HEK293 (cell line): Measurements from ENCODE around the gene PFN2.

Experiments used
- OVOL3 ChIP-seq: fragments of 450-650 bp; formaldehyde crosslinking; IDR thresholded peaks from 2 replicates; pipeline ENCODE4 v1.5.1; 2016; ENCODE audit warnings: missing biosample characterization, missing genetic modification characterization
- RBAK ChIP-seq: fragments of 450-650 bp; formaldehyde crosslinking; IDR thresholded peaks from 2 replicates; pipeline ENCODE4 v1.5.1; 2016; ENCODE audit warnings: missing biosample characterization, missing genetic modification characterization
- SP2 ChIP-seq: fragments of 450-650 bp; formaldehyde crosslinking; IDR thresholded peaks from 2 replicates; pipeline ENCODE4 v1.5.1; 2016; ENCODE audit warnings: missing biosample characterization, missing genetic modification characterization
- ZBTB21 ChIP-seq: fragments of 450-650 bp; formaldehyde crosslinking; IDR thresholded peaks from 2 replicates; pipeline ENCODE4 v1.5.1; 2017; ENCODE audit warnings: missing biosample characterization, missing genetic modification characterization
- ZNF148 ChIP-seq: fragments of 450-650 bp; formaldehyde crosslinking; IDR thresholded peaks from 2 replicates; pipeline ENCODE4 v1.5.0; 2017; ENCODE audit warnings: missing biosample characterization, missing genetic modification characterization, borderline replicate concordance
- ZNF274 ChIP-seq, 2 experiments: fragments of 200-500 bp in 1 of 2; fragments of 450-650 bp in 1 of 2; sonication (Bioruptor generic) in 1 of 2; formaldehyde crosslinking in 1 of 2; IDR thresholded peaks; 2 replicates each; pipeline versions ENCODE4 v1.5.1 to v1.6.1; 2014 to 2016; ENCODE audit warnings: borderline replicate concordance in 1 of 2, inconsistent platforms in 1 of 2, low read length in 1 of 2, missing biosample characterization in 1 of 2, missing genetic modification characterization in 1 of 2
- ZNF501 ChIP-seq: fragments of 450-650 bp; formaldehyde crosslinking; IDR thresholded peaks from 2 replicates; pipeline ENCODE4 v1.5.1; 2016; ENCODE audit warnings: missing biosample characterization, missing genetic modification characterization
- ZNF510 ChIP-seq: fragments of 450-650 bp; formaldehyde crosslinking; IDR thresholded peaks from 2 replicates; pipeline ENCODE4 v1.5.1; 2018; ENCODE audit warnings: mild to moderate bottlenecking, missing genetic modification characterization, missing biosample characterization; ENCODE audit not compliant: insufficient replicate concordance
- ZNF777 ChIP-seq: fragments of 450-650 bp; formaldehyde crosslinking; IDR thresholded peaks from 2 replicates; pipeline ENCODE4 v1.5.1; 2017; ENCODE audit warnings: missing biosample characterization, missing genetic modification characterization, borderline replicate concordance
- ZNF792 ChIP-seq: fragments of 450-650 bp; formaldehyde crosslinking; IDR thresholded peaks from 2 replicates; pipeline ENCODE4 v1.5.1; 2016; ENCODE audit warnings: missing biosample characterization, missing genetic modification characterization
- TF ChIP-seq, protein P1 (sequence below): fragments of 450-650 bp; formaldehyde crosslinking; IDR thresholded peaks from 2 replicates; pipeline ENCODE4 v1.5.1; 2016; ENCODE audit warnings: missing biosample characterization, missing genetic modification characterization

DNA sequence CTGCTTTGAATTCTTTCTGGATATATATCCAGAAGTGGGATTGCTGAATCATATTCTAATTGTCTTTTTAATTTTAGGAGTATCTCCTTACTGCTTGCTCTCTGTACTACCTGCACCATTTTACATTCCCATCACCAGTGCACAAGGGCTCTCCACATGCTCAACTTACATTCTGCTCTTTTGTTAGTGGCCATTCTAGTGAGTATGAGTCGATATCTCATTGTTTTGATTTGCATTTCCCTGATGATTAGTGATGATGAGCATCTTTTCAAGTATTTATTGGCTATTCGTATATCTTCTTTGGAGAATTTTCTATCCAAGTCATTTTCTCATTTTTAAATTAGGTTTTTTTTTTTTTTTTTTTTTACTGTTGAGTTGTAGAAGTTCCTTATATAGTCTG is 29.5 kb downstream of the PFN2 start:
- TF ChIP-seq, protein P1, sequence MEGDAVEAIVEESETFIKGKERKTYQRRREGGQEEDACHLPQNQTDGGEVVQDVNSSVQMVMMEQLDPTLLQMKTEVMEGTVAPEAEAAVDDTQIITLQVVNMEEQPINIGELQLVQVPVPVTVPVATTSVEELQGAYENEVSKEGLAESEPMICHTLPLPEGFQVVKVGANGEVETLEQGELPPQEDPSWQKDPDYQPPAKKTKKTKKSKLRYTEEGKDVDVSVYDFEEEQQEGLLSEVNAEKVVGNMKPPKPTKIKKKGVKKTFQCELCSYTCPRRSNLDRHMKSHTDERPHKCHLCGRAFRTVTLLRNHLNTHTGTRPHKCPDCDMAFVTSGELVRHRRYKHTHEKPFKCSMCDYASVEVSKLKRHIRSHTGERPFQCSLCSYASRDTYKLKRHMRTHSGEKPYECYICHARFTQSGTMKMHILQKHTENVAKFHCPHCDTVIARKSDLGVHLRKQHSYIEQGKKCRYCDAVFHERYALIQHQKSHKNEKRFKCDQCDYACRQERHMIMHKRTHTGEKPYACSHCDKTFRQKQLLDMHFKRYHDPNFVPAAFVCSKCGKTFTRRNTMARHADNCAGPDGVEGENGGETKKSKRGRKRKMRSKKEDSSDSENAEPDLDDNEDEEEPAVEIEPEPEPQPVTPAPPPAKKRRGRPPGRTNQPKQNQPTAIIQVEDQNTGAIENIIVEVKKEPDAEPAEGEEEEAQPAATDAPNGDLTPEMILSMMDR (tag by site-specific recombination), result no peak
- TF ChIP-seq ZNF501 (no peak), RBAK (tag by site-specific recombination) (no peak), ZNF792 (tag by site-specific recombination) (no peak), ZNF274 (IDR thresholded peaks at IDR 0.05; ENCODE audit: low read length) (no peak), ZNF274 (tag by site-specific recombination; IDR thresholded peaks at IDR 0.05; ENCODE audit: borderline replicate concordance) (no peak), OVOL3 (no peak), SP2 (tag by site-specific recombination) (no peak), ZNF510 (no peak), ZNF148 (no peak), ZNF777 (no peak), ZBTB21 (tag by site-specific recombination) (no peak)
